ENCODE results near the gene GHITM.

GHITM gene

GRCh38 chr10:84201682-84202081 is 62.4 kb downstream of the GHITM start:
- no peak for DNase-seq

DNA sequence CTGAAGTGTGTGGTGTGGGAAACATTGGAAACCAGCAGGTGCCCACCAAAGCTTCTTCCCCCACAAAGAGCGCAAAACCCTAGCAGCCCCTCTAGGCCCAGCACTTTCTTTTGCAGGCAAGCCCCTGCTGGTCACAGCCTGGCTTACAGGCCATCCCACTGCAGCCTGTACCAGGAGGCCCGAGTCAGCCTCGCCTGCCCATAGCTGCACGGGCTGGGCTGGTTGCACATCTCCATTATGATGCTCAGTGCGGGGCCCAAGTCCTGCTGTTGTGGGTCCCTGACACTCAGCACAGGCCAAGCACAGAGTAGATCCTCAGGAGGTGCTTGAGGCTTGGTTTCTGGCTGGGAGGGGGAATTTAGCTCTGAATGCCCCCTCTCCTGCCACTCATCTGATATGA is 63.0 kb downstream of the GHITM start:
- no peak for DNase-seq
